Activated CD4-positive, alpha-beta T cell treated with anti-CD3 and anti-CD28 coated beads, Interleukin-2, Interleukin-4, amounts not matched to agents 100 ng/mL and 50 ng/mL, durations not matched to agents 16 hours and 8 hours (primary cell): ENCODE data around the gene SLAMF9.

Experiments used
- DNase-seq: peaks from one replicate; pipeline ENCODE4 v3.0.0-alpha.2; 2020; ENCODE audit warnings: low spot score

SLAMF9 gene

DNA sequence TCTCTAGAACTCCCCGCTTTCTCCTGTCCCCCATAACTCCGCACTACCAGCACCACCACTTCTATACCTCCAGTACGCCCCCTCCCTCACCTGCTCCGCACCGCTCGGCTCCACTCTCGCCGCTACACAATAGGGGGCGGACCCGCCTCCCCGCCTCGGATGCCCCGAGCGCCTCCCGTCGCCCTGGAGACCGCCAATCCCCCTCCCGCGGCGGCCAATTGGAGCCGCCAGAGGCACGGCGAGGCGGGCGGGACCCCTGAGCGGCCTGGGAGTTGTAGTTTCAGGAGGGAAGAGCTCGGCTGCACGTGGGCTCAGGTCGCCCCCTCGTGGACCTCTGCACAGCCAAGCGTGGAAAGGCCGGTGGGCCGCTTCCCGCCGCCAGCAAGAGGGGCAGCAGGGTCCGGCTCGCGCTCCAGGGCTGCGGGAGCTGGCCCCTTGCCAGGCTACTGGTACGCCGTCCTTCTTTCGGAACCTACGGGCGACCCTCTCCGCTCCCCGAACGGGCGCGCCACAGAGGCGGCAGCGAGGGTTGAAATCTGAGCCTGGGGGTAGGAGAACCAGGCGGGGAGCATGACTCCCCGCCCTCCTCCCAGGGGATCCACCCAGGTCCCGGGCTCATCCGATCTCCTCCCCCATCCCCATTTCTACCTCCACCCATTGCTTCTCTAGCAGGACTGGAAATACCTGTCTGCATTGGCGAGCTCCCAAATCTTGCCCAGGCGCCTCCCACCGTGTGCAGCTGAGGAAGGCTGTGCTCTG is 8.4 kb downstream of the SLAMF9 start, which contains the start of gene IGSF9:
IGSF9 (minus strand) TSS at position 131 of the 759 bp plus-strand sequence. CDS start 2,159 bp downstream, outside the sequence.
- peak; percentile 37 for DNase-seq

DNA sequence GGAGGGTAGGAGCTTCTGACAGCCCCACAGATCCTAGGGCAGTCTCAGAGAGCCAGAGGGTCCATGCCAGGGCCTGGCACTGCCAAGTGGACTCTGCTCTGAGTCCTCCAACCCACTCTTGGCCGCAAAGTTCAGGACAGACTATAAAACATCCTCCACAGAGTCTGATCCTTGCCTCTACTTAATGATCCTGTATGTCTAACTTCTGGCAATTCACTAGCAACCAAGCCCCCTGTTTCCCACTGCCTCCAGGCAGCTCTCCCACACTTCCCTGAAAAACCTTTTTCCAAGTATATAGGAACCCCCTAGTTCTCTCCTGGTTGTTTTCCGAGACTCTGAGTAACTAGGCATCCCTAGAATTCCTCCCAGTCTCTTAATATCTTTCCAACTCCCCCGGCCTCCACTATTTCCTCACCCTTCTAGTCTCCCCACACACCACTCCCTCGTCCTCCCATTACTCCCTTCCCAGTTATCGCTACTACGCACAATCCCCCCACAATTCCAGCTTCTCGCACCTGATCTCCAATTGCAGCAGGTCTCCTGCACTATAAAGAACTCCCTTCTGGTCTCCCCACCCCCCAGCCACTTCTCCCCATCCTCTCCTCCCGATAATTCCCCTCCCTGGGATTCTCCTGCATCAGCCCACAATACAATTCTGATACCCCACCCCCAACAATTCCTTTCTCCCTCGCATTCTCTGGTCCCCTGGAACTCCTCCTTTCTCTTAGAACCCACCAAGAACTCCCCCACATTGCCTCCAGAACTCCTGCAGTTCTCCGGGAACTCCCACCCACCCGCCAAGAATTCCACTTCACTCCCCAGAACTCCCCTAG is 9.2 kb downstream of the SLAMF9 start:
- DNase-seq, result no peak

DNA sequence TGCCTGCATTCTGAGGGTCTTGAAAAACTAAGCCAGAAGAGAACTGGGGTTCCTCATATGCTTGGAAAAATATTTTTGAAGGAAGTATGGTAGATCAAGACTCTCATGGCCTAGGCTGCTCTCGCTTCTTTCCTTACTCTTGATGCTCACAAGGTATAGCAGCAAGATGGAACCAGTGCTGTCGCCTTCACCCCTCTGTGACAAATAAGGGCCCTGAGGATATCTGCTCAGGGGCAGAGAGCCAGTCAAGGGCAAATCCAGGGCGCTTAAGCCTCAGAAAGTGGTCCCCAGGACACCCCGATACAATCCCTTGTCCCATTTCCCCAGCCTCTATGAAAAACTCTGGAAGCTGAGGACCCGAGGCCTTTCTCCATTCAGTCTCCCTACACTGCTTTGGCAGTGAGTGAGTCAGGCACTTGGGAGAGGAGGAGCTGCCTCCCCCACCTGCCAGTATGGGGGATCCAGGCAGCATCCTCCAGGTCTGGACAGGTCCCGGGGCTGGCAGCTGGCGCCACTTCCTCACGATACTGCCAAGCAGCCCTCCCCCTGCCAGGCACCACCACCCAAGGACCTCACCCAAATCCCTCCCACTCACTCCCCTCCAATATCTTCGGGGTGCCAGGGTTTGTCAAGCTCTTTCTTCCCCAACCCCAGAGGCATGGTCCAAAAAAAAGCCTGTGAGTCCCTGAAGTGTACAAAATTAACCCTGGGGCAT is 10.0 kb downstream of the SLAMF9 start:
- DNase-seq, result no peak

DNA sequence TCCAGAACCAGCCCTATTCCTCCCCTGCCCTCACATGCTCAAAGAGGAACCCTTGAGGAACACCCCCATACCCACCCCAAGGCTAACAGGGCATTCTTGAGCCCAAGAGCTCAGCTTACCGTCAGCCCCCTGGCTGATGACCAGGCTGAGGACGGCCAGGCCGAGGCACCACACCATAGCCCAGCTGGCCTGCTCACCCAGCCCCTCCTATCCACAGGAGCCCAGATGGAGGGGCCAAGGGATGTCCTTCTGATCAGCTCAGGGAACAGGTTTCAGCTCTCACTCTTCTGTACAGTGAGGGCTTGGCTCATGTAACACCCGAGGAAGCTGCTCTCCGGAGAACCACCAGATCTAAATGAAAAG is 10.8 kb downstream of the SLAMF9 start:
- DNase-seq, result no peak

DNA sequence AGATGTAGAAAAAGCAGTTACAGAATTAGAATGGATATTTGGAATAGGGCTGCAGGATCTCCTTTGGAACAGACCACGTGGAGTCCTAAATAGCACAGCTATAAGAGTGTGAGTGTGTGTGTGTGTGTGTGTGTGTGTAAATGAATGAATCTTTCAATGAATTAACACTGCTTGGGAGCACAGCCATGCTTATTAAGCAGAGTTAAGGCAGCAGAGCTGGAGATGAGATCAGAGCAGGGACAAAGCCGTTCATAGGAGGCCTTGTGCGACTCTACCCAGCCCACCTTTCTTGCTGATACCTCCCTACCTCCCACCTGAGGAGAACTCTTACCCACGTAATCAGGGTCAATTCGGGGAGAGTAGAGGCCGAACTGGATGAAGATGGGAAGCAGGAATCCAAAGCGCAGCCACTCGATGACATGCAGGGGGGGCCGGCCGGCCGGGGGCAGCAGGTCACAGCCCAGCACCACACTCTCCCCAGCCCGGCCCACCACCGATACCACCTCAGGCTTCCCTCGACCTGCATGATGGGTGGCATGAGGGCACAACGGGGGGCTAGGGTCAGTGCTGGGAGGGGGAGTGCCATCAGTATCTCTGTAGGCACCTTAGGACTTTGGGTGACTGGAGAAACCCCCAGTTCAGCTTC is 11.3 kb downstream of the SLAMF9 start:
- DNase-seq, result no peak

DNA sequence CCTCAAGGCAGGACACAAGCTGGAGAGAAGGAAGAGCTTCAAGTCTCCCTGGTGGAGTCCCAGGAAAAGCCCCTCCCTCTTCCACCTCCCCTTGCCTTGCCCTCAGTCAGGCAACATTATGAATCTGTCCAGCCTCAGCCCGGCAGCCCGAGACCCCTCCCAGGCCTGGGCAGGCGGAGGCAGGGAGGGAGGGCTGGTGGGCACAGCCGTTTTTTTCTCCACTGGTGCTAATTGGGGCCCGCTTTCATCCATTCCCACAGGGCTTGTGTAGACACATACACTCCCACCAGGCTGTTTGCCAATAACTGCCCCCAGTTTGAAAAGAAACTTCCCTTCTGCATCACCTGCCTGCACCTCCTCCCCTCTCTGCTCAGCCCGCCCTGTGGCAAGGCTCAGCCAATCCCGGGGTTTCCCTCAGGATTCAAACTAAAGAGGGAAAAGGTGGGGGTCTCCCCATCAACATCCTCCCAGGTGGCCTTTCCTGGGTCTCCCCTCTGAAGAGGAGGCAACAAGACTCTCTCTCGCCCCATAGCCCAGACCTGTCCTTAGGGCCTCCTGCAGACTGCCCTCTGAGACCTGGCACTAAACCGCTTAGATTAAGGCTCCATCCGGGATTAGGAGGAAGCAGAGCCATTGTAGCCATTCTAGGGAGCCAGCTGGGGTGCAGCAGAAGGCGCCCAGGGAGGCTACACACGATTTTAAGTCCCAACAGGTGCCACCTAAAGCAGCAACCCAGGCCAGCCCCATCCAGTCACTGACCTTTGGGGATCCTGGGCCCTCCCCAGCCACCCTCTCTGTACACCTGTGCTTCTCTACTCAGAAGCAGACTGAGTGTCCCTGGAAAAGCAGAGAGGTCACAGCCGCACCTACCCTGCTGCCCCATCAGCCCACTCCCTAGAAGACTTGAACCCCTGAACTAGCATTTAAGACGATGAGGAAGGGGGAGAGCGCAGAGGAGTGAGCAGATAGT is 12.2 kb downstream of the SLAMF9 start:
- no peak for DNase-seq

DNA sequence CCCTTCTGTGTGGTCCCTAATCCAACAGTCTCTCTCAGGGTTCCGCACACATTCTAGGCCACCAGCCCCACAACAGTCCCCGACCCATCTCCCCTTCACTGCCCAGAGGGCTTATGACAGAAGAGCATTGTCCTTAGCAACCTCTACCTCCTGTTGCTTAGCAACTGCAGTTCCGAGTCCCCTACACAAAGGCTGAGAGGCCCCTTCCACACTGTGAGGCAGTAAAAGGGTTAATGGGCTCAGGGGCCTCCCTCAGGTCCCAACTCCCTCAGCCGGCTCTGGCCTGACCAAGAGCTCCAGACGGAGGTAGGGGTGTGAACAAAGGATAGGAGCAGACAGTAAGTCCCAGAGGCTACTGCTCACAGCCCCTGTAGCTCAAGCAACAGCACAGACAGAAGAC is 12.9 kb downstream of the SLAMF9 start:
- DNase-seq, result no peak

DNA sequence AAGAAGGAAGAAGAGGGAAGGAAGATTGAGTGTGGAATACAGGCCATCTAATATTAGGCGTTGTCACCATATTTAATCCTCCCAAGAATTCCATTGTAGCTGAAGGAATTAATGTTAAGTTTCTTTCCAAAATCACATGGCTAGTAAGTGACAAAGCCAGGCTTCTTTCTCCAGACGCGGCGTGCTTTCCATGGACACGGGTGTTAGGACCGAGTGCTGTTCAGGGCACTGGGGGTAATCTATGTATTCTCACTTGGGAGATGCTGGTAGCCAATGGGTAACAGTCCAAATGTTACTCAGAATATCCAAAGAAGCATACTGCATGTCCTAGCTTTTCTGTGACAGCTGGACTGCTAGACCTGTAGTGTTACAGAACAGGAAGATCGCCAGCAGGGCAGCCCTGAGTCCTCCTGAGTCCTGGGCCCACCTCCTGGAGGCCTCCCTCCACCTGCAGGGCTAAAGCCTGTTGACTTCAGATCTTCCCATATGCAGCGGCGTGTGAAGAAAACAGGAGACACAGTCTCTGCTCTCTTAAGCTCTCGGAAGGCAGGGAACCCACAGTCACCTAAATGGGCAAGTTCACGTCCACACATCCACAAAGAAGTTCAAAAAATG is 13.9 kb downstream of the SLAMF9 start:
- DNase-seq, result no peak

DNA sequence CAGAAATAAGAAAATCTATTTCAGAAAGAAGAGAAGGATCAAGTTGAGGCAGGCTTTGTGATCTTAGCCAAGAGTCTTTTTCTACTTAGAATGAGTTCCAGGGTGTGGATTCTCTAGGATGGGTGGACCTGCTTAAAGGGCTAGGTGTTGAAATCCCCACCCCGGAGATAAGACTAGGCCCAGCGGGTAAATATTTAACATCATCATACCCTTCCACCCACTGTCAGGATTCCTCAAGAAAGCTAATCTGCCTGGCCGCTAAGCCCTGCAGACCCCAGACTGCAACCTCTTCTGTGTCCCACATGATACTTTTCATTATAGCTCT is 14.4 kb downstream of the SLAMF9 start:
- no peak for DNase-seq

DNA sequence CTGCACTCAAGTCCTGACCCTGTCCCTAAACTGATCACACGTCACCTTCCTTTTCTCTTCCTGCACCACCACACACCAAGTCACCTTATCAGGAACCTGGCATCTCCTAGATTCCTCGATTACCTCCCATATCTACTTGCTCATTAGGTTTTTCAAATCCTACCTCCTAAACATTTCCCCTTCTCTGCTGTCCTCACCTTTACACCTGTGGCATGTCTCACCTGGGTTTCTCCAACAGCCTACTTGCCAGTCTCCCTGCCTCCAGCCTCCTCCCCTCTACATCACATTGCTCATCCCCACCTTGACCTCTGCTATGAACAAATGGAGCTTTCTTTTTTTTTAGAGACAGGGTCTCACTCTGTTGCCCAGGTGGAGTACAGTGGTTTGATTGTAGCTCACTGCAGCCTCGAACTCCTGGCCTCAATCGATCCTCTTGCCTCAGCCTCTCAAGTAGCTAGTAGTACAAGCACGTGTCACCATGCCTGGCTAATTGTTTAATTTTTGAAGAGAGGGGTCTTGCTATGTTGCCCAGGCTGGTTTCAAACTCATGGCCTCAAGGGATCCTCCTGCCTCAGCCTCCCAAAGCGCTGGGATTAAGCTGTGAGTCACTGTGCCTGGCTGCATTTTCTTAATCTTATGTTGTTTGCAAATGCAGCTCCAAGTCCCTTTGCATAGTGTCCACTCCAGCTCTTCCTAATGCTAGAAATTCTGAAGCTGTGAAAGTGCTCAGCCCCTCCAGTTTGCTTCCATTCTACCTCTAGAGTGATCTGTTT is 14.9 kb downstream of the SLAMF9 start:
- no peak for DNase-seq

DNA sequence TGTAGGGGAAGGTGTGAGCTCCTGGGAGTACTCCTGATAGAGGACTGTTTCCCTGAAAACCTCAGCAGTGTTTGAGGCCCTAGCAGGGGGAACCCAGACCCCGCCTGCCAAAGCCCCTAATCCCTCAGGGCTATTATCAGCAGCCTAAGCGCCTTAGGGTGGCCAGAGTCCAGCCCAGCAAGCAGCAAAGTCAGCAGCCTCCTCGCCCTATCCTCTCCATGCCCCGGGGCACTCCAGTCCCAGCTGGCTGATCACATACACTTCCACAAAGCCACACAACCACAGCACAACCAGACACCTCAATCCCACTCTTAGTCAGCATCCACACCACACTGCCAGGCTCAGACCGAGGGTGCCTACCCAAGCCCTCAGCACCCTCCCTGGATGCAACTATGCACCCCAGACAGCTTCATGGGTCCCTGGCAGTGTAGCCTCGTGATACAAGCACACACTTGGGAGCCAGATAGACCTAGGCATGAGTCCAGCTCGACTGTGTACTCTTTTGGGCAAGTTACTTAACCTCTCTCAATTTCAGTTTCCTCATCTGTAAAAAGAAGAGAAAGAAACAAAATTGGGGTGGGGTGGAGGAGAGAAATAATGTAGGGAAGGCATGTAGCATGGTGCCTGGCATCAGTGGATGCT is 15.7 kb downstream of the SLAMF9 start:
- DNase-seq, result peak; percentile 36

DNA sequence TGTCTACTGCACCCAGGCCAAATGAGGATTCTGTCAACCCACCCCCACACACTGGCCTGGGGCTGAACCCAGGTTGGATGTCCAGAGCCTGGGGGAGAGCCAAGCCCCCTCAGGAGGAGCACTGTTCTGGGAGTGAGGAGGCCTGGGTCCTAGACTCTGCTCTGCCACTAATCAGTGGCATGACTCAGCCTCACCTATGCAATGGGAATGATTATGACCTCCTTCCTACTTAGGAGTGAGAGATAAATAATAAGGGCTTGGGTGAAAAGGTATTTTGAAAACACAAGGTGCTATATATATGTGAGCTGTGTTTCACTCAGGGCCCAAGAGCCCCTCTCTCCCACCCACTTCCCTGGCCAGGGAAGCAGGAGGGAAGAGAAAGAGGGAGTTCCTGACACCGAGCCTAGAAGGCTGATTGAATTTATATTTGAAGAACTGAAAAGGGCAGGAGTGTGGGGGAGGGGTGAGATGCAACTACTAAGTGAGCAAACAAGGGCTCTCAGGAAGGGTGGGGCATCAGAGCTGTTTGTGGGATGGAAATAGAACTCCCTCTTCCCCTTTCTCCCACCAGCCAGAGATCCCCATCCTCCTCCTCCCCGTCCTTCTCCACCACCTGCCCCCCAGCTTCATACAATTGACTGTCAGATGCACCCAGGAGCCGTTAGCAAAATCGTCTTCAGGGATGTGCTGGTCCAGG is 16.8 kb downstream of the SLAMF9 start:
- no peak for DNase-seq

DNA sequence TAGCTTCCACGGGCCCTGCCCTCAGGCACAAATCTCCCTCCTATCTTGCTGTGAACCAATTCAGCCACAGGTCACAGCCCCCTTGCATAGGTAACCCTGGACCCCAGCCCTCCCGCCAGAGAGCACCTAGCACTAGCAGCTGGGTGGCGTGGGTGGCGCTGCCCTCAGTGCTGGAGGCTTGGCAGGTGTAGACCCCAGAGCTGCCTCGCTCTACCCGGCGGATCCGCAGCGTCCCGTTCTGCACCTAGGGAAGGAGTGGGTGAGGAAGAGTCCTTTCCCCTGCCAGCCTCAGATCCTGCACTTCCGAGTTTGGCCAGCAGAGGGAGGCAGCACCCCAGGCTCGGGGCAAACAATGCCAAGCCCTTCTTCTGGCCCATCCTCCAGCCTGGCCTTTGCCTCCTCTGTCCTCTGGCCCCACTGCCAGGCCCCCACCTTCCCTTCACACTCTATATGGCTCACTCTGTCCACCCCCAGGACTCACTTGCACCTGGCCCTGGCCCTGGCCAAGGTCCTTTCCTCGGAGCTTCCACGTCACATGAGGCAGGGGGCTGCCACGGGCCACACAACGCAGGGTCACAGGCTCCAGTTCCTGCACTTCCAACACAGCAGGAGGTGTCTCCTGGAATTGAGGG is 17.6 kb downstream of the SLAMF9 start:
- peak; percentile 80 for DNase-seq

DNA sequence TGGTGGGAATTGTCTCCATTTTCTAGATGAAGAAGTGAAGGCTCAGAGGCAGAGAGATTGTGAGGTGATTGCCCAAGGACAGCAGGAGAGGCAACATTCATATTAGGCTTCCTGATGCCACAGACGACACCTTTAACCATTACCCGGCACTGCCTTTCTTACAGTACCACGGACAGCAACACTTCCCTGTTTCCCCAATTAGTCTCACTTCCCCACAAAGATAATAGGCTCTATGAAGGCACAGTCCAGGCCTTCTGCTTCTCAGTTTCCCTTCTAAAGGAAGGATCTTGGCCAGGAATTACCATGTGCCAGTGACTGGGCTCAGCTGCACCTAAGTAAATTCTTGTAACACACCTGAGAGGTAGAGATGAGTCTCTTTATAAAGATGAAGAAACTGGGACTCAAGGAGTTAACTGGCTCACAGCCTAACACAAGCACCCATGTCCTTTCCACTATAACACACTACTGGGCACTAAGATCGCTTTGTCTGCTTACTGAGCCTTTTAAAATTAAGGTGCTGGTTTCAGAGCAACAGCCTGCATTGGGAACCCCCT is 18.2 kb downstream of the SLAMF9 start:
- no peak for DNase-seq

DNA sequence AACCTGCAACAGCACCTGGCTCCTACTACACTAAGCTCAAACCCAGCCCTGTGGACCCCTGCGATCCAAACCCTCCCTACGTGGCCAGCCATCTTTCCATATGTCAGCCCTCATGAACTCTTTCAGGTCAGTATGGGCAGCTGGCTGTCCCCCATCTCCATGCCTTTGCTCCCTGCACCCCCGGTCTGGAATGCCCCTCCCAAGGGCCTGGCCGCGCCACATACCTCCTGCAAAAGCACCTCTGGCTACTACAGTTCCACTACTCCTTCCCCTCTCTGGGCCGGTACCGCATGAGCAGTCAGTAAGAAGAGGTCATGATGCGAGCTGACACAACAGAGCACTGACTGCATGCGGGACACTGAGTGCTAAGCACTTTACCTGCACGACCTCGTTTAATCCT is 18.7 kb downstream of the SLAMF9 start:
- DNase-seq, result no peak

DNA sequence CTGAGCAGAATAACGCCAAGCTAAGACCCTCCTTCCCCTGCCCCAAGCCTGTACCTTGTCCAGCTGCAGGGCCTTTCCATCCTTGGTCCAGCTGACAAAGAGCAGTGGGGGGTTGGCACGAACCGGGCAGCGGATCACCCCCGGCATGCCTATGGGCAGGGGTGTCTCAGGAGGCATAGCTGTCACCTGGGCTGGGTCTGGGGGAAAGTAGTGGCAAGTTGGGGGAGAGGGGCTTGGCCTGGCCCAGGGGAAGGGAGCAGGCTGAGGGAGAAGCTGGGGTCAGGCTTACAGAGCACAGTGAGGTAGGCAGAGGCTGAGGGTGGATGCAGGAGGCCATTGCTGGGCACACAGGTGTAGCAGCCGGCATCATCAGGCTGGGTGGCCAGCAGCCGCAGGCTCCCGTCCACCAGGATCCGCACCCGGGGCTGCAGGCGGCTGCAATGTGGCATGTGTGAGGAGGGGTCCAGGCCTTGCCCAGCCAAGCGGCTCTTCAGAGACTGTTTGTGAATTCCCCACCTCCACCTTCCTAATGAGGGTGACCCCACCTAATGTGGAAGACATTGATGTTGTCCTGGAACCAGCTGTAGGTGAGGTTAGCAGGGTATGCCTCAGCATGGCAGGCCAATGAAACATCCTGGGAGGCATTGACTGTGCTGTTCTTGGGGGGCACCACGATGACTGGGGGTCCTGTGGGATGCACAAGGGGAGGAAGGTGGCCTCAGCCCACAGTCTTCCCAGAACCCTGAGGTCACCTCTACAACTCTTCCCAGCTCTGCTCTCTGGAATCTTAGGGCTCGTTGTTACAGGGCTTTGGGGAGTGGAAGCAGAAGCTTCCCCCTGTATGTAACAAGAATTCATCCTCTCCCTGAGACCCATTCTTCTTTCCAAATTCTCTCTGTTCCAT is 19.6 kb downstream of the SLAMF9 start:
- no peak for DNase-seq

DNA sequence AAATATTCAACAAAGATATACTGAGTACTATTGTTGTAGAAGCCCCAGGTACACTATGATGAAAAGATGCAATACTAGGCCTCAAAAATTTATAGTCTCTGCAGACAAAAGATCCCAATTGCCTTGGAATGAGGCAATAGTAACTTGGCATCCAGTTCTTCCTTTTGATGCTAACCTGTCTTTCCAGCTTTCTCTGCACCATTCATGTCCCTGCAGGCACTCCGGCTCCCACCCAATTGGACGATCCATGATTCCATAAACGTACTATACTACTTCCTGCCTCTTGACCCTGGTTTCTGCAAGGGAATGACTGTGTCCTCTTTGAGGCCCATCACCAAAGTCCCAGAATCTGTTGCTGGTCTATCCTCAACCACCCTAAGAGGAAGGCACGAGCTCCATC is 20.7 kb downstream of the SLAMF9 start:
- no peak for DNase-seq
